Measurements from ENCODE around the gene CPPED1. TPM values are rescaled to one million over a fixed set of nuclear protein-coding genes. Genes with fewer than 3 reads are reported as not detected.

Gene CPPED1
- total RNA-seq, 1 donor from 2014 or later = 15.0 TPM

GRCh38 chr16:12758031-12758669 lies 45.5 kb downstream of the CPPED1 start:
- no peak for DNase-seq (ENCODE audit: low read depth)
- no peak overlapping the region for H3K4me3 ChIP-seq (ENCODE audit: low read depth, low read length)
- no peak for TF ChIP-seq CTCF (conservative IDR thresholded peaks at IDR 0.05; ENCODE audit: low read depth, low read length)

GRCh38 chr16:12757546-12757945 lies 46.1 kb downstream of the CPPED1 start:
- no peak for TF ChIP-seq CTCF (conservative IDR thresholded peaks at IDR 0.05; ENCODE audit: low read depth, low read length)
- no peak for DNase-seq (ENCODE audit: low read depth)
- H3K4me3 ChIP-seq (ENCODE audit: low read depth, low read length) = no peak overlapping the region

- H3K4me3 ChIP-seq (ENCODE audit: low read depth, low read length) = no peak overlapping the region
- no peak for TF ChIP-seq CTCF (conservative IDR thresholded peaks at IDR 0.05; ENCODE audit: low read depth, low read length)
These were observed 48.7 kb downstream of the CPPED1 start for GRCh38 chr16:12754824-12755543.

GRCh38 chr16:12753203-12754023 lies 50.3 kb downstream of the CPPED1 start:
- TF ChIP-seq CTCF (conservative IDR thresholded peaks at IDR 0.05; ENCODE audit: low read depth, low read length) = no peak
- H3K4me3 ChIP-seq (ENCODE audit: low read depth, low read length) = no peak overlapping the region
- no peak for DNase-seq (ENCODE audit: low read depth)

More at GRCh38 chr16:12754824-12755543, 48.7 kb downstream of the CPPED1 start:
- DNase-seq (ENCODE audit: low read depth) = no peak

- no peak for TF ChIP-seq CTCF (conservative IDR thresholded peaks at IDR 0.05; ENCODE audit: low read depth, low read length)
- no peak for DNase-seq (ENCODE audit: low read depth)
- H3K4me3 ChIP-seq (ENCODE audit: low read depth, low read length) = no peak overlapping the region
These were observed 51.5 kb downstream of the CPPED1 start for GRCh38 chr16:12752159-12752558.

- H3K4me3 ChIP-seq (ENCODE audit: low read depth, low read length) = no peak overlapping the region
- no peak for DNase-seq (ENCODE audit: low read depth)
- TF ChIP-seq CTCF (conservative IDR thresholded peaks at IDR 0.05; ENCODE audit: low read depth, low read length) = no peak
These were observed 53.2 kb downstream of the CPPED1 start for GRCh38 chr16:12750554-12750918.
